ENCODE results near the gene FAM199X. TPM values are rescaled to one million over a fixed set of nuclear protein-coding genes. Genes with fewer than 3 reads are reported as not detected.
A peak's percentile ranks its signal among the peaks of the same experiment; 100 is the strongest.

Gene FAM199X
- polyA plus RNA-seq, 1 experiment = 2.5 TPM

DNA sequence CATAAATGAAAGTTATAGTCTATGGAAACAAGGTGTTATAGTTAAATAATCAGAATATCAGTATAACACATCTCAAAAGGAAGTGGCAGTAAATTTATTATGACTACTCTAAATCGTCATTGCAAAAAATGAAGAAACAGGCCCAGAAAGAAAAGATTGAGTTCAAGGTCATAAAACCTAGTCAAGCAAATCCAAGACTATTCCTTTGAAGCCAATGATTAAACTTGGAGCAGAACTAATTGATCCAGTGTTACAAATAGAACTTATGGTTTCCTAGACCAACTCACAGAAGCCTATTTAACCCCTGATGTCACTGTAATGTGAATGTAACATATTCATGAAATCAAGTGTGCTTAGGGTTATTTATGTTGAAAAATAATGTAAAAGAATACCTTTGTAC lies 1.9 kb downstream of the FAM199X start:
- Histone ChIP-seq H3K36me3 (ENCODE audit: control insufficient read depth, insufficient read depth, low read length) (no peaks in the 10 kb centered on the region), H3K27me3 (ENCODE audit: control insufficient read depth, insufficient read depth, low read length) (no peaks in the 10 kb centered on the region), H3K4me3 (ENCODE audit: low read depth, low read length) (peak overlapping the region; percentile 91)
- POLR2A ChIA-PET = no interaction called here
- no peak for DNase-seq (ENCODE audit: low read depth)
- TF ChIP-seq, protein P1, sequence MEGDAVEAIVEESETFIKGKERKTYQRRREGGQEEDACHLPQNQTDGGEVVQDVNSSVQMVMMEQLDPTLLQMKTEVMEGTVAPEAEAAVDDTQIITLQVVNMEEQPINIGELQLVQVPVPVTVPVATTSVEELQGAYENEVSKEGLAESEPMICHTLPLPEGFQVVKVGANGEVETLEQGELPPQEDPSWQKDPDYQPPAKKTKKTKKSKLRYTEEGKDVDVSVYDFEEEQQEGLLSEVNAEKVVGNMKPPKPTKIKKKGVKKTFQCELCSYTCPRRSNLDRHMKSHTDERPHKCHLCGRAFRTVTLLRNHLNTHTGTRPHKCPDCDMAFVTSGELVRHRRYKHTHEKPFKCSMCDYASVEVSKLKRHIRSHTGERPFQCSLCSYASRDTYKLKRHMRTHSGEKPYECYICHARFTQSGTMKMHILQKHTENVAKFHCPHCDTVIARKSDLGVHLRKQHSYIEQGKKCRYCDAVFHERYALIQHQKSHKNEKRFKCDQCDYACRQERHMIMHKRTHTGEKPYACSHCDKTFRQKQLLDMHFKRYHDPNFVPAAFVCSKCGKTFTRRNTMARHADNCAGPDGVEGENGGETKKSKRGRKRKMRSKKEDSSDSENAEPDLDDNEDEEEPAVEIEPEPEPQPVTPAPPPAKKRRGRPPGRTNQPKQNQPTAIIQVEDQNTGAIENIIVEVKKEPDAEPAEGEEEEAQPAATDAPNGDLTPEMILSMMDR (IDR thresholded peaks at IDR 0.05; ENCODE audit: insufficient read depth, low read depth, low read length) = no peak
- CTCF ChIA-PET = interaction anchor here (1.7 kb wide), 1 partner anchor 11 kb away, joined by 8 read pairs; the partner anchor contains the start of gene SLC25A53

DNA sequence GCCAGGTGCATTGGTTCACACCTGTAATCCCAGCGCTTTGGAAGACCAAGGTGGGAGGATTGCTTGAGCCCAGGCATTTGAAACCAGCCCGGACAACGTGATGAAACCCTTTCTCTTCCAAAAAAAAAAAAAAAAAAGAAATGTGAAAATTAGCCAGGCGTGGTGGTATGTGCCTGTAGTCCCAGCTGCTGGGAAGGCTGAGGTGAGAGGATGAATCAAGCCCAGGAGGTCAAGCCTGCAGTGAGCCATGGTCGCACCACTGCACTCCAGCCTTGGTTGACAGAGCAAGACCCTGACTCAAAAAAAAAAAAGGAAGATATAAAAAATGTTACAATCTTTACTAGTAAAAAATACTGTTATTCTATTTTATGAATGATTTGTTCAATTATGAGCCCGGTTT lies 5.9 kb downstream of the FAM199X start:
- ChIA-PET CTCF (no interaction called here), POLR2A (no interaction called here)
- H3K27me3 ChIP-seq (ENCODE audit: control insufficient read depth, insufficient read depth, low read length) = no peaks in the 10 kb centered on the region
- TF ChIP-seq, protein P1 (IDR thresholded peaks at IDR 0.05; ENCODE audit: insufficient read depth, low read depth, low read length) = no peak
- no peaks in the 10 kb centered on the region for H3K36me3 ChIP-seq (ENCODE audit: control insufficient read depth, insufficient read depth, low read length)
- no peak overlapping the region for H3K4me3 ChIP-seq (ENCODE audit: low read depth, low read length)
- no peak for DNase-seq (ENCODE audit: low read depth)

DNA sequence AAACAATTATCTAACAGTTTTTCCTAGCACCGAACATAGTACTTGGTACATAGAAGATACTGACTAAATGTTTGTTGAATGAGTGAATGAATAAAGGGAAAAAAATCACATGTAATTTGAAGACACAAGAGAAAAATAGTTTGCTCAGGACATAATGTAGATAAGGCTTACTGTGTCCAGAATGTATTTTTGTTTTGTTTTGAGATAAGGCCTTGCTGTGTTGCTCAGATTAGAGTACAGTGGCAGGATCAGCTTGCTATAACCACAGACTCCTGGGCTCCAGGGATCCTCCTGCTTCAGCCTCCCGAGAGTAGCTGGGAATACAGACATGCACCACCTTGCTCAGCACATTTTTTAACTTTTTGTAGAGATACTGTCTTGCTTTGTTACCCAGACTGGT lies 6.5 kb downstream of the FAM199X start:
- H3K36me3 ChIP-seq (ENCODE audit: control insufficient read depth, insufficient read depth, low read length) = no peaks in the 10 kb centered on the region
- H3K27me3 ChIP-seq (ENCODE audit: control insufficient read depth, insufficient read depth, low read length) = no peaks in the 10 kb centered on the region
- H3K4me3 ChIP-seq (ENCODE audit: low read depth, low read length) = no peak overlapping the region
- POLR2A ChIA-PET = no interaction called here
- TF ChIP-seq, protein P1 (IDR thresholded peaks at IDR 0.05; ENCODE audit: insufficient read depth, low read depth, low read length) = no peak
- DNase-seq (ENCODE audit: low read depth) = no peak
- CTCF ChIA-PET = no interaction called here

DNA sequence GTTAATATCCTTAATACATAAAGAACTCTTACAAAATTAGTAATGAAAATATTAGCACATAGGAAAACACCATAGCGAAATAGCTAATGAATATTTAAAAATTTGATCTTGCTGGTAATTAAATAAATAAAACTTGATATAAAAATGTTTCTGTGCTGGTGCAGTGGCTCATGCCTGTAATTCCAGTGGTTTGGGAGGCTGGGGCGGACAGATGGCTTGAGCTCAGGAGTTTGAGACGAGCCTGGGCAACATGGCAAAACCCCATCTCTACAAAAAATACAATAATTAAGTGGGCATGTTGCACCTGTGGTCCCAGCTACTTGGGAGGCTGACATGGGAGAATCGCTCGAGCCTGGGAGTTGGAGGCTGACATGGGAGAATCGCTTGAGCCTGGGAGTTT lies 7.6 kb downstream of the FAM199X start:
- DNase-seq (ENCODE audit: low read depth) = no peak
- ChIA-PET CTCF (interaction anchor here (0.6 to 1.2 kb wide), 2 partner anchors 22 to 256 kb away, joined by 3 read pairs; no protein-coding TSS in a partner anchor), POLR2A (no interaction called here)
- Histone ChIP-seq H3K36me3 (ENCODE audit: control insufficient read depth, insufficient read depth, low read length) (no peaks in the 10 kb centered on the region), H3K27me3 (ENCODE audit: control insufficient read depth, insufficient read depth, low read length) (no peaks in the 10 kb centered on the region), H3K4me3 (ENCODE audit: low read depth, low read length) (no peak overlapping the region)
- TF ChIP-seq, protein P1 (IDR thresholded peaks at IDR 0.05; ENCODE audit: insufficient read depth, low read depth, low read length) = no peak

DNA sequence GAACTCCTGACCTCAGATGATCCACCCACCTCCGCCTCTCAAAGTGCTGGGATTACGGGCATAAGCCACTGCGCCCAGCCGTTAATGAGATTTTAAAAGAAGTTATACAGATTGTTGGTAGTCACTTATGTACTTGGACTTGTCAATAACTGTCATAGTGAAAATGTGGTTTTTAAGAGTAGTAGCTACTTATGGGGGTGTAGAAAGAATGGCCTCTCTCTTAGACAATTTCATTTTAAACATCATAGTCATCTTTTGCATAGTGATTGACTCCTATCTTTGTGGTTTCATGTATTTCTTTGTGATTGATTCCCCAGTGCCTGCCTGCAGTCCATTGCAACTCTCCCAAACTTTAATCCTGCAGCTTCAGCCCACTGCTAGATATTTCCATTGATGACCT lies 17.4 kb downstream of the FAM199X start:
- TF ChIP-seq, protein P1 (IDR thresholded peaks at IDR 0.05; ENCODE audit: insufficient read depth, low read depth, low read length) = no peak
- Histone ChIP-seq H3K4me3 (ENCODE audit: low read depth, low read length) (no peak overlapping the region), H3K36me3 (ENCODE audit: control insufficient read depth, insufficient read depth, low read length) (peaks cover 2% of the 10 kb centered on the region), H3K27me3 (ENCODE audit: control insufficient read depth, insufficient read depth, low read length) (no peaks in the 10 kb centered on the region)
- CTCF ChIA-PET = interaction anchor here (1.5 kb wide), 1 partner anchor 12 kb away, joined by 4 read pairs; no protein-coding TSS in a partner anchor
- DNase-seq (ENCODE audit: low read depth) = no peak
- POLR2A ChIA-PET = no interaction called here

Measured in BJ (cell line).